PFSK-1 (cell line): Measurements from ENCODE around the gene UMODL1.

Experiments used
- FOXP2 ChIP-seq: optimal IDR thresholded peaks from 2 replicates; pipeline ENCODE3; 2011; ENCODE audit warnings: borderline replicate concordance, control low read depth, inconsistent platforms; ENCODE audit not compliant: insufficient read depth; ENCODE audit errors: extremely low read length, extremely low read depth
- POLR2AphosphoS5 ChIP-seq: IDR thresholded peaks from 2 replicates; pipeline ENCODE4 v1.6.1; 2012; ENCODE audit warnings: low read depth, mild to moderate bottlenecking, control low read depth, low read length, moderate library complexity
- SIN3A ChIP-seq: IDR thresholded peaks from 2 replicates; pipeline ENCODE4 v1.6.1; 2012; ENCODE audit warnings: mild to moderate bottlenecking, low read length, moderate library complexity, borderline replicate concordance; ENCODE audit not compliant: insufficient read depth
- TAF1 ChIP-seq: IDR thresholded peaks from 2 replicates; pipeline ENCODE4 v1.6.1; 2012; ENCODE audit warnings: low read length, control low read depth, borderline replicate concordance; ENCODE audit not compliant: insufficient read depth
- TF ChIP-seq, protein P1 (sequence below), 2 experiments: IDR thresholded peaks; 2 replicates each; pipeline versions ENCODE4 v1.6.1 to v1.8.0; 2011 to 2012; ENCODE audit warnings: low read depth in 2 of 2, low read length in 2 of 2, control low read depth in 1 of 2, inconsistent platforms in 1 of 2, mild to moderate bottlenecking in 1 of 2, moderate library complexity in 1 of 2; ENCODE audit not compliant: insufficient read depth in 1 of 2

DNA sequence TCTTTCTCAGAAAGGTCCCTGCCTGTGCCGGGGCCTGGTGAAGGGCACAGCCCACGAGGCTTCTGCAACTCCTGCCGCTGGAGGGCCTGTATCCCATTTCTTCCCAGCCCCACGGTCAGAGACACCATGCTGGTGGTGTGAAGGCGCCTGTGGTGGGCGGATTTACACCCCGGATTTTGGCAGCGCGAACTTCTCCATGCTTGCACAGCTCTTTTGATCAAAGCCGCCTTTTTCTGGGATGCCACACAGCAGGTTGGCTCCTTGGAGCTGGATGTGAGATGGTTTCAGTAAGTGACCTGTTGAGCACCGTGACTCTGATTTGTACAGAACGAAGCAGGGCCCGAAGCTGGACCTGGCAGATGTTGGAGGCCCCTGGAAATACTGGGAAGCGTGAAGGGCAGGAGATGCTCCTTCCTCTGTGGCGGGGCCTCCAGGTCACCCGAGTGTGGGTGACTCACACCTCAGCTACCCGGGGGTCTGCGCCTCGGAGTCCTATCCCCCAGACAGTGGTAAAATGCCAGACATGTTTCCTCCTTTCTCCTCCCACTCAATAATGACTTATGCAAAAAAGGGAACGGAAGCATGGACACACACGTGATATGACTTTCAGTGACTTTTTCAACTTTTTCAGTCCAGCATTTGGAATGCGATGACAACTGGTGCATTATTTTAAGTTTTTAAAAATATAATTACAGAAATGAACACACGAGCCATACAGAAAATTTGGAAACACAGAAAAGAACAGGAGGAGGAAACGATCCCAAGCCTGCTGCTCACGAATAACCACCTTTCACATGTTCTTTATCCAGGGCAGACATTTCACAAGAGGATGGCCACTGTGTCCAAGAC is 9.0 kb downstream of the UMODL1 start:
- TF ChIP-seq POLR2AphosphoS5 (no peak), SIN3A (no peak), TAF1 (no peak), FOXP2 (no peak)
- TF ChIP-seq, protein P1, sequence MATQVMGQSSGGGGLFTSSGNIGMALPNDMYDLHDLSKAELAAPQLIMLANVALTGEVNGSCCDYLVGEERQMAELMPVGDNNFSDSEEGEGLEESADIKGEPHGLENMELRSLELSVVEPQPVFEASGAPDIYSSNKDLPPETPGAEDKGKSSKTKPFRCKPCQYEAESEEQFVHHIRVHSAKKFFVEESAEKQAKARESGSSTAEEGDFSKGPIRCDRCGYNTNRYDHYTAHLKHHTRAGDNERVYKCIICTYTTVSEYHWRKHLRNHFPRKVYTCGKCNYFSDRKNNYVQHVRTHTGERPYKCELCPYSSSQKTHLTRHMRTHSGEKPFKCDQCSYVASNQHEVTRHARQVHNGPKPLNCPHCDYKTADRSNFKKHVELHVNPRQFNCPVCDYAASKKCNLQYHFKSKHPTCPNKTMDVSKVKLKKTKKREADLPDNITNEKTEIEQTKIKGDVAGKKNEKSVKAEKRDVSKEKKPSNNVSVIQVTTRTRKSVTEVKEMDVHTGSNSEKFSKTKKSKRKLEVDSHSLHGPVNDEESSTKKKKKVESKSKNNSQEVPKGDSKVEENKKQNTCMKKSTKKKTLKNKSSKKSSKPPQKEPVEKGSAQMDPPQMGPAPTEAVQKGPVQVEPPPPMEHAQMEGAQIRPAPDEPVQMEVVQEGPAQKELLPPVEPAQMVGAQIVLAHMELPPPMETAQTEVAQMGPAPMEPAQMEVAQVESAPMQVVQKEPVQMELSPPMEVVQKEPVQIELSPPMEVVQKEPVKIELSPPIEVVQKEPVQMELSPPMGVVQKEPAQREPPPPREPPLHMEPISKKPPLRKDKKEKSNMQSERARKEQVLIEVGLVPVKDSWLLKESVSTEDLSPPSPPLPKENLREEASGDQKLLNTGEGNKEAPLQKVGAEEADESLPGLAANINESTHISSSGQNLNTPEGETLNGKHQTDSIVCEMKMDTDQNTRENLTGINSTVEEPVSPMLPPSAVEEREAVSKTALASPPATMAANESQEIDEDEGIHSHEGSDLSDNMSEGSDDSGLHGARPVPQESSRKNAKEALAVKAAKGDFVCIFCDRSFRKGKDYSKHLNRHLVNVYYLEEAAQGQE (IDR thresholded peaks at IDR 0.05; ENCODE audit: insufficient read depth in 1 of 2, low read depth in 2 of 2, low read length in 2 of 2): no peak
